Memory B cell (primary cell): ENCODE measurements around the gene SINHCAF.
"Not testable (repeated sequence)": the region's sequence is repeated elsewhere in the genome, so short reads cannot be mapped to it uniquely, and the experiment has no call there.

Experiments used
- ATAC-seq: fragments of 150-1000 bp; cut with Tn5 transposase; 2 replicates; pipeline ENCODE4 v1.10.0; 2021; ENCODE audit warnings: low read depth, mild to moderate bottlenecking, moderate library complexity
- DNase-seq, 2 donors: peaks; one replicate each; pipeline ENCODE4 v3.0.0; 2022; ENCODE audit warnings: low spot score in 2 of 2
- H3K27ac Mint-ChIP-seq: one replicate; pipeline ENCODE4 v1.8.0; 2022; ENCODE audit warnings: mild to moderate bottlenecking, moderate library complexity, mixed read lengths
- H3K27me3 Mint-ChIP-seq: one replicate; pipeline ENCODE4 v1.8.0; 2022; ENCODE audit warnings: mixed read lengths
- H3K36me3 Mint-ChIP-seq: one replicate; pipeline ENCODE4 v1.8.0; 2022; ENCODE audit warnings: mild to moderate bottlenecking, mixed read lengths
- H3K4me1 Mint-ChIP-seq: one replicate; pipeline ENCODE4 v1.8.0; 2022; ENCODE audit warnings: mixed read lengths
- H3K4me3 Mint-ChIP-seq: one replicate; pipeline ENCODE4 v1.8.0; 2022; ENCODE audit warnings: mild to moderate bottlenecking, moderate library complexity, mixed read lengths
- H3K9me3 Mint-ChIP-seq: one replicate; pipeline ENCODE4 v1.8.0; 2022; ENCODE audit warnings: mixed read lengths

The SINHCAF gene

GRCh38 chr12:31250179-31250578 lies 75.8 kb downstream of the SINHCAF start:
- Mint-ChIP-seq H3K9me3 (no peaks in the 10 kb centered on the region), H3K36me3 (no peaks in the 10 kb centered on the region), H3K27ac (no peak overlapping the region), H3K4me1 (peaks cover 4% of the 10 kb centered on the region), H3K4me3 (no peak overlapping the region), H3K27me3 (no peaks in the 10 kb centered on the region)
- ATAC-seq (no peak), DNase-seq (no peak)

GRCh38 chr12:31249356-31249755 lies 76.6 kb downstream of the SINHCAF start:
- Mint-ChIP-seq H3K4me1 (peaks cover 4% of the 10 kb centered on the region), H3K27ac (peak overlapping the region; percentile 37), H3K4me3 (no peak overlapping the region), H3K36me3 (no peaks in the 10 kb centered on the region), H3K9me3 (no peaks in the 10 kb centered on the region), H3K27me3 (no peaks in the 10 kb centered on the region)
- no peak for DNase-seq
- no peak for ATAC-seq

GRCh38 chr12:31248815-31249214 lies 77.1 kb downstream of the SINHCAF start:
- no peak for ATAC-seq

GRCh38 chr12:31248337-31248736 lies 77.6 kb downstream of the SINHCAF start:
- Mint-ChIP-seq H3K36me3 (no peaks in the 10 kb centered on the region), H3K27me3 (no peaks in the 10 kb centered on the region), H3K27ac (no peak overlapping the region), H3K9me3 (no peaks in the 10 kb centered on the region), H3K4me1 (peaks cover 3% of the 10 kb centered on the region), H3K4me3 (no peak overlapping the region)
- DNase-seq (no peak), ATAC-seq (no peak)

More at GRCh38 chr12:31248815-31249214, 77.1 kb downstream of the SINHCAF start:
- Mint-ChIP-seq H3K27me3 (no peaks in the 10 kb centered on the region), H3K9me3 (no peaks in the 10 kb centered on the region), H3K4me1 (peaks cover 4% of the 10 kb centered on the region), H3K27ac (peak overlapping the region; percentile 37), H3K36me3 (no peaks in the 10 kb centered on the region), H3K4me3 (no peak overlapping the region)
- DNase-seq: no peak

GRCh38 chr12:31246470-31246850 lies 79.5 kb downstream of the SINHCAF start:
- Mint-ChIP-seq H3K9me3 (no peaks in the 10 kb centered on the region), H3K27me3 (peaks cover 1% of the 10 kb centered on the region), H3K4me3 (no peak overlapping the region), H3K27ac (no peak overlapping the region), H3K4me1 (no peaks in the 10 kb centered on the region), H3K36me3 (no peaks in the 10 kb centered on the region)
- ATAC-seq: no peak
- DNase-seq: no peak

- Mint-ChIP-seq H3K4me1 (no peaks in the 10 kb centered on the region), H3K27ac (no peak overlapping the region), H3K36me3 (no peaks in the 10 kb centered on the region), H3K27me3 (peaks cover 1% of the 10 kb centered on the region), H3K4me3 (no peak overlapping the region), H3K9me3 (no peaks in the 10 kb centered on the region)
- DNase-seq: no peak
- no peak for ATAC-seq
Observed at GRCh38 chr12:31245822-31246469, 80.0 kb downstream of the SINHCAF start.

GRCh38 chr12:31242418-31242817 lies 83.5 kb downstream of the SINHCAF start:
- ATAC-seq, H3K36me3 Mint-ChIP-seq, H3K27me3 Mint-ChIP-seq, DNase-seq, H3K4me1 Mint-ChIP-seq, H3K27ac Mint-ChIP-seq, H3K4me3 Mint-ChIP-seq, H3K9me3 Mint-ChIP-seq: not testable (repeated sequence)

- H3K4me3 Mint-ChIP-seq: peak overlapping the region; percentile 45
- DNase-seq (peak; percentile 54 to 63), ATAC-seq (peak; percentile 83)
- H3K27ac Mint-ChIP-seq: no peak overlapping the region
- no peaks in the 10 kb centered on the region for H3K36me3 Mint-ChIP-seq
- peaks cover 13% of the 10 kb centered on the region for H3K27me3 Mint-ChIP-seq
- no peaks in the 10 kb centered on the region for H3K9me3 Mint-ChIP-seq
- peaks cover 4% of the 10 kb centered on the region for H3K4me1 Mint-ChIP-seq
Observed at GRCh38 chr12:31238764-31239387, 87.1 kb downstream of the SINHCAF start.

GRCh38 chr12:31238333-31238732 lies 87.6 kb downstream of the SINHCAF start:
- H3K36me3 Mint-ChIP-seq, H3K4me1 Mint-ChIP-seq, ATAC-seq, H3K9me3 Mint-ChIP-seq, H3K4me3 Mint-ChIP-seq, DNase-seq, H3K27ac Mint-ChIP-seq: not testable (repeated sequence)
- H3K27me3 Mint-ChIP-seq: peaks cover 13% of the 10 kb centered on the region

- H3K4me1 Mint-ChIP-seq: peaks cover 4% of the 10 kb centered on the region
- ATAC-seq (peak; percentile 64), DNase-seq (no peak)
- no peak overlapping the region for H3K27ac Mint-ChIP-seq
- H3K9me3 Mint-ChIP-seq: no peaks in the 10 kb centered on the region
- no peaks in the 10 kb centered on the region for H3K36me3 Mint-ChIP-seq
- H3K27me3 Mint-ChIP-seq: peaks cover 14% of the 10 kb centered on the region
- no peak overlapping the region for H3K4me3 Mint-ChIP-seq
Observed at GRCh38 chr12:31236998-31237637, 88.8 kb downstream of the SINHCAF start.

- DNase-seq: no peak
- H3K27ac Mint-ChIP-seq: no peak overlapping the region
- H3K27me3 Mint-ChIP-seq: peaks cover 15% of the 10 kb centered on the region
- H3K9me3 Mint-ChIP-seq: peaks cover 4% of the 10 kb centered on the region
- ATAC-seq: no peak
- no peak overlapping the region for H3K4me3 Mint-ChIP-seq
- peaks cover 4% of the 10 kb centered on the region for H3K4me1 Mint-ChIP-seq
- no peaks in the 10 kb centered on the region for H3K36me3 Mint-ChIP-seq
Observed at GRCh38 chr12:31235868-31236395, 90.0 kb downstream of the SINHCAF start.

GRCh38 chr12:31234955-31235867 lies 90.7 kb downstream of the SINHCAF start:
- Mint-ChIP-seq H3K36me3 (no peaks in the 10 kb centered on the region), H3K9me3 (peaks cover 4% of the 10 kb centered on the region), H3K4me3 (no peak overlapping the region), H3K4me1 (peaks cover 4% of the 10 kb centered on the region), H3K27ac (no peak overlapping the region), H3K27me3 (peaks cover 14% of the 10 kb centered on the region)
- DNase-seq (no peak), ATAC-seq (no peak)

GRCh38 chr12:31234053-31234840 lies 91.7 kb downstream of the SINHCAF start:
- Mint-ChIP-seq H3K27ac (no peak overlapping the region), H3K27me3 (peaks cover 14% of the 10 kb centered on the region), H3K9me3 (peaks cover 4% of the 10 kb centered on the region), H3K4me1 (peaks cover 4% of the 10 kb centered on the region), H3K36me3 (no peaks in the 10 kb centered on the region), H3K4me3 (no peak overlapping the region)
- ATAC-seq (no peak), DNase-seq (no peak)
